Fibroblast of lung (primary cell): ENCODE results near the gene TMEM120B.

Source experiments
- EZH2 ChIP-seq: IDR thresholded peaks from 2 replicates; pipeline ENCODE4 v1.5.1; 2012; ENCODE audit warnings: low read length, control low read depth, mild to moderate bottlenecking; ENCODE audit errors: missing control alignments
- TF ChIP-seq, protein P1 (sequence below), 2 donors: IDR thresholded peaks in 1 of 2; conservative IDR thresholded peaks in 1 of 2; 1 replicate in 1 of 2; 2 replicates in 1 of 2; pipeline ENCODE4 v1.5.1; 2011 to 2012; ENCODE audit warnings: low read length in 2 of 2, control low read depth in 1 of 2, inconsistent platforms in 1 of 2, low read depth in 1 of 2, mild to moderate bottlenecking in 1 of 2

DNA sequence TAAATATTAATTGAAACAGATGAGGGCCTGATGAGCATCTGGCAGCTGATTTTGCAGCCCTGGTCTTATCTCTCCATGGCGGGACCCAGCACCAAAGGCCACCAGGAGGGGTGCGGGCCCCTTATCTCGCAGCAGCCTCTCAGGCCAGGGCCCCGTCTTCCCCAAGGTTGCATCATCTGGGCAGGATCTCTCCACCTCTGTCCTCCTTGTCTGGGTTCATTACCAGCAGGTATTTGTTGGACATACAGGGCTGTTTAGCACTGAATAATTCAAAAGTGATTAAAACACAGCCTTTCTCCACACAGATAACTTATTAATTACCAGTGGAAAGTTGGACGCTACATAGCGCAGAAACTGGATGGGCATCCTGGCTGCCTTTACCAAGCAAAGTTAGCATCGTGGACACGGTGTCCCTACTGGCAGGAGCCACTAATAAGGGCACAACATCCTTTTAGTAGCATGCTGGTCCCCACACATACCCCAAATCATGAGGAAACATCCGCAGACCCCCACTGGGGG lies 25.8 kb downstream of the TMEM120B start:
- TF ChIP-seq, protein P1, sequence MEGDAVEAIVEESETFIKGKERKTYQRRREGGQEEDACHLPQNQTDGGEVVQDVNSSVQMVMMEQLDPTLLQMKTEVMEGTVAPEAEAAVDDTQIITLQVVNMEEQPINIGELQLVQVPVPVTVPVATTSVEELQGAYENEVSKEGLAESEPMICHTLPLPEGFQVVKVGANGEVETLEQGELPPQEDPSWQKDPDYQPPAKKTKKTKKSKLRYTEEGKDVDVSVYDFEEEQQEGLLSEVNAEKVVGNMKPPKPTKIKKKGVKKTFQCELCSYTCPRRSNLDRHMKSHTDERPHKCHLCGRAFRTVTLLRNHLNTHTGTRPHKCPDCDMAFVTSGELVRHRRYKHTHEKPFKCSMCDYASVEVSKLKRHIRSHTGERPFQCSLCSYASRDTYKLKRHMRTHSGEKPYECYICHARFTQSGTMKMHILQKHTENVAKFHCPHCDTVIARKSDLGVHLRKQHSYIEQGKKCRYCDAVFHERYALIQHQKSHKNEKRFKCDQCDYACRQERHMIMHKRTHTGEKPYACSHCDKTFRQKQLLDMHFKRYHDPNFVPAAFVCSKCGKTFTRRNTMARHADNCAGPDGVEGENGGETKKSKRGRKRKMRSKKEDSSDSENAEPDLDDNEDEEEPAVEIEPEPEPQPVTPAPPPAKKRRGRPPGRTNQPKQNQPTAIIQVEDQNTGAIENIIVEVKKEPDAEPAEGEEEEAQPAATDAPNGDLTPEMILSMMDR (conservative IDR thresholded peaks at IDR 0.05 in 1 of 2, IDR thresholded peaks at IDR 0.05 in 1 of 2; ENCODE audit: low read depth in 1 of 2, low read length in 2 of 2), result no peak
- no peak for TF ChIP-seq EZH2
